Natural killer cell (primary cell): Measurements from ENCODE around the gene PGAP2. TPM values are rescaled to one million over a fixed set of nuclear protein-coding genes. Genes with fewer than 3 reads are reported as not detected.
"Not testable (repeated sequence)": the region's sequence is repeated elsewhere in the genome, so short reads cannot be mapped to it uniquely, and the experiment has no call there.

Source experiments
- ATAC-seq, 3 donors: fragments of 150-1000 bp in 2 of 3; fragments of 200-7000 bp in 1 of 3; cut with Tn5 transposase; 1 replicate in 1 of 3; 2 replicates in 2 of 3; pipeline ENCODE4 v1.10.0; 2021; ENCODE audit warnings: mild to moderate bottlenecking in 2 of 3, moderate library complexity in 2 of 3
- DNase-seq, 2 donors: peaks; one replicate each; pipeline versions ENCODE4 v3.0.0 to v3.0.0-alpha.2; 2013 to 2021; ENCODE audit warnings: mixed read lengths in 1 of 2
- H3K27ac ChIP-seq: one replicate; pipeline ENCODE4 v1.5.1; 2013; ENCODE audit warnings: mild to moderate bottlenecking, low read length
- H3K27me3 ChIP-seq: one replicate; pipeline ENCODE4 v1.6.1; 2013; ENCODE audit warnings: low read length; ENCODE audit not compliant: control insufficient read depth, insufficient read depth
- H3K36me3 ChIP-seq: one replicate; pipeline ENCODE4 v1.6.1; 2013; ENCODE audit warnings: low read length; ENCODE audit not compliant: control insufficient read depth, insufficient read depth
- H3K4me1 ChIP-seq: one replicate; pipeline ENCODE4 v1.6.1; 2013; ENCODE audit warnings: low read length; ENCODE audit not compliant: control insufficient read depth, insufficient read depth
- H3K4me3 ChIP-seq: one replicate; pipeline ENCODE4 v1.5.1; 2013; ENCODE audit warnings: low read length
- H3K9me3 ChIP-seq: one replicate; pipeline ENCODE4 v1.6.1; 2013; ENCODE audit warnings: low read length; ENCODE audit not compliant: control insufficient read depth, insufficient read depth
- H3K27ac Mint-ChIP-seq, 2 donors: one replicate each; pipeline ENCODE4 v1.8.0; 2022; ENCODE audit warnings: mild to moderate bottlenecking in 2 of 2, mixed read lengths in 2 of 2, moderate library complexity in 1 of 2
- H3K27me3 Mint-ChIP-seq, 2 donors: one replicate each; pipeline ENCODE4 v1.8.0; 2022; ENCODE audit warnings: low read depth in 2 of 2, mixed read lengths in 2 of 2
- H3K36me3 Mint-ChIP-seq: one replicate; pipeline ENCODE4 v1.8.0; 2022; ENCODE audit warnings: mixed read lengths
- H3K4me1 Mint-ChIP-seq, 2 donors: one replicate each; pipeline ENCODE4 v1.8.0; 2022; ENCODE audit warnings: mixed read lengths in 2 of 2
- H3K4me3 Mint-ChIP-seq: one replicate; pipeline ENCODE4 v1.8.0; 2022; ENCODE audit warnings: mild to moderate bottlenecking, moderate library complexity, mixed read lengths
- H3K9me3 Mint-ChIP-seq, 2 donors: one replicate each; pipeline ENCODE4 v1.8.0; 2022; ENCODE audit warnings: mixed read lengths in 2 of 2
- CTCF ChIP-seq: fragments of 200-600 bp; IDR thresholded peaks from one replicate; pipeline ENCODE4 v1.8.0; 2022; ENCODE audit warnings: antibody characterized with exemption
- WGBS: methylation state at CpG from one replicate; pipeline ENCODE4 v1.1.7; 2013; ENCODE audit warnings: missing lambda C conversion rate; ENCODE audit not compliant: insufficient coverage; 5-methylcytosine and 5-hydroxymethylcytosine counted together
- intact Hi-C: fragments of 100-400 bp; cut with micrococcal nuclease; formaldehyde crosslinking; loops from one replicate; pipeline ENCODE4 v1.14.2; 2022
- total RNA-seq, 4 donors: library from RNA; stranded (reverse); fragments of 120-200 nt in 1 of 4; gene quantifications; one replicate each; pipeline versions ENCODE4 v1.2.3 to v1.2.4, GENCODE V29; 2013 to 2022

PGAP2 gene
- total RNA-seq, 3 donors from 2014 or later (not counting 1 experiment from before 2014, with no cell fraction given) = 9.5 to 17.5 (median 9.8) TPM

- no peaks in the 10 kb centered on the region for H3K27me3 ChIP-seq
- ATAC-seq (no peak), DNase-seq (no peak)
- peak overlapping the region; percentile 13 for H3K27ac ChIP-seq
- H3K4me3 ChIP-seq = peak overlapping the region; percentile 86
- Mint-ChIP-seq H3K27ac (peak overlapping the region; percentile 83 to 100), H3K36me3 (no peaks in the 10 kb centered on the region), H3K4me3 (peak overlapping the region; percentile 96), H3K4me1 (peaks cover 85 to 92% of the 10 kb centered on the region in 2 donors), H3K9me3 (no peaks in the 10 kb centered on the region), H3K27me3 (no peaks in the 10 kb centered on the region)
- intact Hi-C loops = loop anchor here (5.0 kb wide), 2 partner anchors 35 to 135 kb away; no protein-coding TSS in a partner anchor
- H3K9me3 ChIP-seq = no peaks in the 10 kb centered on the region
- H3K36me3 ChIP-seq = no peaks in the 10 kb centered on the region
- H3K4me1 ChIP-seq = peaks cover 65% of the 10 kb centered on the region
- no peak for TF ChIP-seq CTCF
These were observed 49.3 kb downstream of the PGAP2 start for GRCh38 chr11:3857628-3858027.

- 60% methylated on average over 4 of the region's 4 CpGs for WGBS
- no peaks in the 10 kb centered on the region for H3K27me3 ChIP-seq
- peak overlapping the region; percentile 4 for H3K27ac ChIP-seq
- H3K4me1 Mint-ChIP-seq = peaks cover 80 to 87% of the 10 kb centered on the region in 2 donors
- H3K36me3 ChIP-seq = no peaks in the 10 kb centered on the region
- DNase-seq = peak in 1 of 2 donors; percentile 40
- no peak overlapping the region for H3K4me3 ChIP-seq
- peak overlapping the region; percentile 83 to 100 for H3K27ac Mint-ChIP-seq
- no peak for TF ChIP-seq CTCF
- no peaks in the 10 kb centered on the region for H3K27me3 Mint-ChIP-seq
- H3K9me3 ChIP-seq = no peaks in the 10 kb centered on the region
- H3K36me3 Mint-ChIP-seq = no peaks in the 10 kb centered on the region
- peaks cover 60% of the 10 kb centered on the region for H3K4me1 ChIP-seq
- ATAC-seq = no peak
- H3K4me3 Mint-ChIP-seq = peak overlapping the region; percentile 96
- H3K9me3 Mint-ChIP-seq = no peaks in the 10 kb centered on the region
- intact Hi-C loops = loop anchor here (5.0 kb wide), 2 partner anchors 33 to 133 kb away; no protein-coding TSS in a partner anchor
These were observed 51.1 kb downstream of the PGAP2 start for GRCh38 chr11:3859373-3859881.

- 80% methylated on average over 1 of the region's 2 CpGs for WGBS
- Histone ChIP-seq H3K4me3 (no peak overlapping the region), H3K9me3 (no peaks in the 10 kb centered on the region), H3K27ac (peak overlapping the region; percentile 12), H3K27me3 (no peaks in the 10 kb centered on the region), H3K4me1 (peaks cover 63% of the 10 kb centered on the region), H3K36me3 (no peaks in the 10 kb centered on the region)
- no peak for TF ChIP-seq CTCF
- peak in 1 of 2 donors; percentile 52 for DNase-seq
- H3K4me1 Mint-ChIP-seq = peaks cover 84 to 91% of the 10 kb centered on the region in 2 donors
- peak overlapping the region; percentile 83 to 85 for H3K27ac Mint-ChIP-seq
- no peaks in the 10 kb centered on the region for H3K27me3 Mint-ChIP-seq
- ATAC-seq = no peak
- intact Hi-C loops = no loop called here
- H3K36me3 Mint-ChIP-seq = no peaks in the 10 kb centered on the region
- H3K9me3 Mint-ChIP-seq = no peaks in the 10 kb centered on the region
- peak overlapping the region; percentile 96 for H3K4me3 Mint-ChIP-seq
These were observed 52.0 kb downstream of the PGAP2 start for GRCh38 chr11:3860375-3860774.

- H3K4me1 Mint-ChIP-seq = peaks cover 89 to 93% of the 10 kb centered on the region in 2 donors
- not testable (repeated sequence) for H3K36me3 Mint-ChIP-seq
These were observed 52.6 kb downstream of the PGAP2 start for GRCh38 chr11:3860898-3861393.

More at GRCh38 chr11:3860898-3861393, 52.6 kb downstream of the PGAP2 start:
- H3K4me3 ChIP-seq, H3K27me3 Mint-ChIP-seq, intact Hi-C loops, H3K9me3 ChIP-seq, H3K27me3 ChIP-seq, H3K9me3 Mint-ChIP-seq, H3K36me3 ChIP-seq: not testable (repeated sequence)
- peaks cover 69% of the 10 kb centered on the region for H3K4me1 ChIP-seq
- DNase-seq (peak in 1 of 2 donors; percentile 62), ATAC-seq (peak; percentile 43 to 63 (median 56))
- Mint-ChIP-seq H3K4me3 (peak overlapping the region; percentile 96), H3K27ac (peak overlapping the region; percentile 83 to 85)
- 0% methylated on average over 1 of the region's 4 CpGs for WGBS
- peak overlapping the region; percentile 12 for H3K27ac ChIP-seq
